AG20443 (cell line): ENCODE results near the gene CEP131.
A peak's percentile ranks its signal among the peaks of the same experiment; 100 is the strongest.
"Not testable (repeated sequence)": the region's sequence is repeated elsewhere in the genome, so short reads cannot be mapped to it uniquely, and the experiment has no call there.

Experiments used
- DNase-seq: peaks from one replicate; pipeline ENCODE4 v3.0.0; 2012; ENCODE audit warnings: low spot score, mixed read lengths

CEP131 gene

GRCh38 chr17:81165246-81166032, 57.3 kb downstream of the CEP131 start, which contains the start of gene PVALEF:
PVALEF (plus strand) TSS chr17:81165507; CDS start chr17:81181227, 15,720 bp downstream.
- peak; percentile 54 for DNase-seq

GRCh38 chr17:81164371-81165245, 58.2 kb downstream of the CEP131 start:
- DNase-seq: no peak

- no peak for DNase-seq
These were observed 58.9 kb downstream of the CEP131 start for GRCh38 chr17:81163703-81164370.

GRCh38 chr17:81163051-81163695, 59.6 kb downstream of the CEP131 start:
- DNase-seq: no peak

- DNase-seq: no peak
These were observed 60.3 kb downstream of the CEP131 start for GRCh38 chr17:81162491-81162890.

GRCh38 chr17:81161972-81162371, 60.8 kb downstream of the CEP131 start:
- no peak for DNase-seq

GRCh38 chr17:81161536-81161935, 61.2 kb downstream of the CEP131 start:
- DNase-seq: no peak

- no peak for DNase-seq
These were observed 61.9 kb downstream of the CEP131 start for GRCh38 chr17:81160747-81161453.

- DNase-seq: no peak
These were observed 62.5 kb downstream of the CEP131 start for GRCh38 chr17:81160306-81160705.

- no peak for DNase-seq
These were observed 63.0 kb downstream of the CEP131 start for GRCh38 chr17:81159611-81160265.

- no peak for DNase-seq
These were observed 63.8 kb downstream of the CEP131 start for GRCh38 chr17:81158688-81159590.

GRCh38 chr17:81157848-81158687, 64.7 kb downstream of the CEP131 start:
- DNase-seq: no peak

GRCh38 chr17:81156866-81157805, 65.6 kb downstream of the CEP131 start:
- no peak for DNase-seq

- DNase-seq: no peak
These were observed 67.8 kb downstream of the CEP131 start for GRCh38 chr17:81154961-81155360.

GRCh38 chr17:81154016-81154415, 68.7 kb downstream of the CEP131 start:
- DNase-seq: not testable (repeated sequence)

- DNase-seq: no peak
These were observed 69.4 kb downstream of the CEP131 start for GRCh38 chr17:81153340-81153803.

GRCh38 chr17:81152288-81152828, 70.4 kb downstream of the CEP131 start:
- DNase-seq: no peak
